ENCODE results near the gene LGI1.

The LGI1 gene

DNA sequence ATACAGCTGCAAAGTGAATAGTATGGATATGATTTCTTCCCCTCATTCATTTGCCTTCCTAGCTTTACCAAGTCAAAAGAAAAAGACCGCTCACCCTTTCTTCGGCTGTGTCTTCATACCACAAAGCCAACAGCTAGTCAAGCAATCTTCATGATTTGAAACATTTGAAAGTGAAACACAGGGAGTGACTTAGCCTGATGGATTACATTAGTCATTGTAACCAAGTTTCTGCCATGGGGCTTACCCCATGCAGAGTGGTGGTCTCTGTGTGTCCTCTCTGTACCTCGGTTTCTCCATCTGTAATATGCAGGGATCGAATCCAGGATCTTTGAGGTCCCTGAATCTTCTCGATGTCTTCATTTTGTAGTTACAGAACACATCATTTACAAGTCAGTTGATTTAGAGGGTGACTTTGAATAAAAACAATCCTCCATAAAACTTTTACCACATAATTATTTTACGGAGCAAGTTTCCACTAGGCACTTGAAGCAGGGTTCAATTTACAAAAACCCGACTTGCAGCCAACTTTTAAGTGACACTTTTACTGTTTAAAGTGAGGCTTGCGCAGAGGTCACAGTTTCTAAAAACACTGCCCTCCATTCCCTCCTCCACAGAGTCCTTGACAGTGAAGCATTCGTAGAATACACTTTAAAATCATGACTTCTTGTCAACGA is 2.2 kb upstream of the LGI1 start:
- TF ChIP-seq, protein P1, sequence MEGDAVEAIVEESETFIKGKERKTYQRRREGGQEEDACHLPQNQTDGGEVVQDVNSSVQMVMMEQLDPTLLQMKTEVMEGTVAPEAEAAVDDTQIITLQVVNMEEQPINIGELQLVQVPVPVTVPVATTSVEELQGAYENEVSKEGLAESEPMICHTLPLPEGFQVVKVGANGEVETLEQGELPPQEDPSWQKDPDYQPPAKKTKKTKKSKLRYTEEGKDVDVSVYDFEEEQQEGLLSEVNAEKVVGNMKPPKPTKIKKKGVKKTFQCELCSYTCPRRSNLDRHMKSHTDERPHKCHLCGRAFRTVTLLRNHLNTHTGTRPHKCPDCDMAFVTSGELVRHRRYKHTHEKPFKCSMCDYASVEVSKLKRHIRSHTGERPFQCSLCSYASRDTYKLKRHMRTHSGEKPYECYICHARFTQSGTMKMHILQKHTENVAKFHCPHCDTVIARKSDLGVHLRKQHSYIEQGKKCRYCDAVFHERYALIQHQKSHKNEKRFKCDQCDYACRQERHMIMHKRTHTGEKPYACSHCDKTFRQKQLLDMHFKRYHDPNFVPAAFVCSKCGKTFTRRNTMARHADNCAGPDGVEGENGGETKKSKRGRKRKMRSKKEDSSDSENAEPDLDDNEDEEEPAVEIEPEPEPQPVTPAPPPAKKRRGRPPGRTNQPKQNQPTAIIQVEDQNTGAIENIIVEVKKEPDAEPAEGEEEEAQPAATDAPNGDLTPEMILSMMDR (IDR thresholded peaks at IDR 0.05): no peak

GRCh38 chr10:93756118-93756517 is 1.6 kb upstream of the LGI1 start:
- TF ChIP-seq, protein P1 (IDR thresholded peaks at IDR 0.05): no peak

DNA sequence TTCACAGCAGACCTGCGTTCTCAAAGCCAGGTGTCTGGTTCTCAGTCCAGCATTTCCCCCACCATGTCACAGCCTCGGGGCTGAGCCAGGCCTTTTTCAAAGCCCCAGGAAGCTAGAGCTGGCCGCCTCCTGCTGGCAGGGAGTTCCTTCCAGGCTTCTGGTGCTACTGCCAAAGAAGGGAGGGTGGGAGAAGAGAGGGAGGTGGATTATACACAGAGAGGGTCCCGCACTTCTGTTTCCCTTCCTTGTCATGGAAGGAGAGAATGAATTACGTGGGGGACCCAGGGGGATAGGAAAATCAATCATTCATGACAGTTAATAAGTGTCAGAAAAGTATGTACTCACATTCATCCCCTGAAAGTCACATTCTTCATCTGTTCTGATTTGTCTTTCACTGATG is 600 bp upstream of the LGI1 start:
- TF ChIP-seq, protein P1 (IDR thresholded peaks at IDR 0.05): no peak

DNA sequence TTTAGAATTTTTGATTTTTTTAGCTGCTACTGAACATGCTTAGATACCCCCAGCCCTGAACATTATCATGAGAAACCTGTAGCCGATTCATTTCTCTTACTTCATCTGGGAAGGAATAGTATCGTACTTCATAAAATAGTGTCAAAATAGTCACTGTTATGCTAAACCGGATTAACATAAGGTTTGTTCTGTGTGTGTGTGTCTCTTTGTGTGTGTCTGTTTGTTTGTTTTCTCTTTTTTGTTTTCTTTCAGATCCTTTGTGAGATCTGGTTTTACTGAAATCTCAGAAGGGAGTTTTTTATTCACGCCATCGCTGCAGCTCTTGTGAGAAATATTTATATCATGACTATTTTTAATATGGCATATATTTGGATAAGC is 761 bp downstream of the LGI1 start:
- TF ChIP-seq, protein P1 (IDR thresholded peaks at IDR 0.05): no peak

- TF ChIP-seq, protein P1 (IDR thresholded peaks at IDR 0.05): no peak
Observed at GRCh38 chr10:93758891-93759410, 1.2 kb downstream of the LGI1 start.

DNA sequence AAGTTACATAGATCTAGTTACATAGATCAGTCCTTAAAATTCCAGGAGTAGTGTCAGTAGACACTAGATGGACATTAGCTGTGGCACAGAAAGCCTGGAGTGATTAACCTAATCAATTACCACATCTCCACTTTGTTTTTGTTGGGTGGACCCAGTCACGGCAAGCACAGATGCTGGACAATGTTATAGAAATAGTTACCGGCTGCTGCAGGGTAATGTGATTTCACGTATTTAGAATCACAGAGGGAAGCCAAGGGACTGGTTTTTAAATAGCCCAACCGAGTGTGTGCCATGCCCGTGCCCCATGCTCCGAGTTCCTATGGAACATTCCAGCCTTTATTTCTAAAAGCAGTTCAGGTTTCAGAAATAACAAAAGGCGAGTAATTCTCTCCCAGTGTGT is 2.8 kb downstream of the LGI1 start:
- TF ChIP-seq, protein P1 (IDR thresholded peaks at IDR 0.05): no peak

- TF ChIP-seq, protein P1 (IDR thresholded peaks at IDR 0.05): no peak
Observed at GRCh38 chr10:93762979-93763391, 5.2 kb downstream of the LGI1 start.

- TF ChIP-seq, protein P1 (IDR thresholded peaks at IDR 0.05): no peak
Observed at GRCh38 chr10:93766918-93767317, 9.2 kb downstream of the LGI1 start.

Data from LNCAP (cell line).